HL-60 (cell line): Measurements from ENCODE around the gene PFKFB1.

Experiments used
- GABPA ChIP-seq: IDR thresholded peaks from 2 replicates; pipeline ENCODE4 v1.6.1; 2012; ENCODE audit warnings: low read depth
- POLR2AphosphoS5 ChIP-seq: IDR thresholded peaks from 2 replicates; pipeline ENCODE4 v1.6.1; 2012; ENCODE audit warnings: low read depth
- TF ChIP-seq, protein P1 (sequence below): IDR thresholded peaks from one replicate; pipeline ENCODE4 v1.5.1; 2011; ENCODE audit warnings: low read length, control low read depth, inconsistent platforms; ENCODE audit not compliant: insufficient read depth
- TF ChIP-seq, protein P2 (sequence below): IDR thresholded peaks from 2 replicates; pipeline ENCODE4 v1.6.1; 2012; ENCODE audit warnings: low read depth; ENCODE audit not compliant: insufficient replicate concordance

DNA sequence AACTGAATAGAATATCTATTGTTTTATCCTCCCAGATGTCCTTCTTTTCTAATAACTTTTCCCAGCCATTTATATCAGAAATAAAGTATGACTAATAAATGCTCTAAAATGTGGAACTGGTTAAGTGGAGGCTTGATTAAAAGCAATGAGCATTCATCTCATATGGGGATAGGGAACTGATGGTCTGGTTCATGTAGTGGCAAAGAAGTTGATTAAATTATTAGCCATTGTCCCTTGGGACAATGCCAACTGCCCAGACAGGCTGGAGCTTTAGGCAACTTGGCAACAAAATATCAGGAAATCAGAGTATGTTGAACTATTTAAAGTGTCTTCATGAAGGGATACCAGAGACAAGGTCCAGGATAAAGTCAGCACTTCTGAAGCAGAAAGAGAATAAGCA lies 49.2 kb downstream of the PFKFB1 start:
- TF ChIP-seq, protein P1, sequence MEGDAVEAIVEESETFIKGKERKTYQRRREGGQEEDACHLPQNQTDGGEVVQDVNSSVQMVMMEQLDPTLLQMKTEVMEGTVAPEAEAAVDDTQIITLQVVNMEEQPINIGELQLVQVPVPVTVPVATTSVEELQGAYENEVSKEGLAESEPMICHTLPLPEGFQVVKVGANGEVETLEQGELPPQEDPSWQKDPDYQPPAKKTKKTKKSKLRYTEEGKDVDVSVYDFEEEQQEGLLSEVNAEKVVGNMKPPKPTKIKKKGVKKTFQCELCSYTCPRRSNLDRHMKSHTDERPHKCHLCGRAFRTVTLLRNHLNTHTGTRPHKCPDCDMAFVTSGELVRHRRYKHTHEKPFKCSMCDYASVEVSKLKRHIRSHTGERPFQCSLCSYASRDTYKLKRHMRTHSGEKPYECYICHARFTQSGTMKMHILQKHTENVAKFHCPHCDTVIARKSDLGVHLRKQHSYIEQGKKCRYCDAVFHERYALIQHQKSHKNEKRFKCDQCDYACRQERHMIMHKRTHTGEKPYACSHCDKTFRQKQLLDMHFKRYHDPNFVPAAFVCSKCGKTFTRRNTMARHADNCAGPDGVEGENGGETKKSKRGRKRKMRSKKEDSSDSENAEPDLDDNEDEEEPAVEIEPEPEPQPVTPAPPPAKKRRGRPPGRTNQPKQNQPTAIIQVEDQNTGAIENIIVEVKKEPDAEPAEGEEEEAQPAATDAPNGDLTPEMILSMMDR: no peak
- TF ChIP-seq POLR2AphosphoS5 (no peak), GABPA (no peak)
- TF ChIP-seq, protein P2, sequence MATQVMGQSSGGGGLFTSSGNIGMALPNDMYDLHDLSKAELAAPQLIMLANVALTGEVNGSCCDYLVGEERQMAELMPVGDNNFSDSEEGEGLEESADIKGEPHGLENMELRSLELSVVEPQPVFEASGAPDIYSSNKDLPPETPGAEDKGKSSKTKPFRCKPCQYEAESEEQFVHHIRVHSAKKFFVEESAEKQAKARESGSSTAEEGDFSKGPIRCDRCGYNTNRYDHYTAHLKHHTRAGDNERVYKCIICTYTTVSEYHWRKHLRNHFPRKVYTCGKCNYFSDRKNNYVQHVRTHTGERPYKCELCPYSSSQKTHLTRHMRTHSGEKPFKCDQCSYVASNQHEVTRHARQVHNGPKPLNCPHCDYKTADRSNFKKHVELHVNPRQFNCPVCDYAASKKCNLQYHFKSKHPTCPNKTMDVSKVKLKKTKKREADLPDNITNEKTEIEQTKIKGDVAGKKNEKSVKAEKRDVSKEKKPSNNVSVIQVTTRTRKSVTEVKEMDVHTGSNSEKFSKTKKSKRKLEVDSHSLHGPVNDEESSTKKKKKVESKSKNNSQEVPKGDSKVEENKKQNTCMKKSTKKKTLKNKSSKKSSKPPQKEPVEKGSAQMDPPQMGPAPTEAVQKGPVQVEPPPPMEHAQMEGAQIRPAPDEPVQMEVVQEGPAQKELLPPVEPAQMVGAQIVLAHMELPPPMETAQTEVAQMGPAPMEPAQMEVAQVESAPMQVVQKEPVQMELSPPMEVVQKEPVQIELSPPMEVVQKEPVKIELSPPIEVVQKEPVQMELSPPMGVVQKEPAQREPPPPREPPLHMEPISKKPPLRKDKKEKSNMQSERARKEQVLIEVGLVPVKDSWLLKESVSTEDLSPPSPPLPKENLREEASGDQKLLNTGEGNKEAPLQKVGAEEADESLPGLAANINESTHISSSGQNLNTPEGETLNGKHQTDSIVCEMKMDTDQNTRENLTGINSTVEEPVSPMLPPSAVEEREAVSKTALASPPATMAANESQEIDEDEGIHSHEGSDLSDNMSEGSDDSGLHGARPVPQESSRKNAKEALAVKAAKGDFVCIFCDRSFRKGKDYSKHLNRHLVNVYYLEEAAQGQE: no peak
